GM23338 (cell line): ENCODE results near the gene C1orf52. TPM values are rescaled to one million over a fixed set of nuclear protein-coding genes. Genes with fewer than 3 reads are reported as not detected.

ENCODE experiments used
- ATAC-seq: fragments of 200-7000 bp; cut with Tn5 transposase; 3 replicates; pipeline ENCODE4 v1.9.1; 2020
- DNase-seq: peaks from one replicate; pipeline ENCODE4 v3.0.0-alpha.2; 2015; ENCODE audit warnings: low spot score
- H2AFZ ChIP-seq: fragments of 200-600 bp; sonication (generic); 2 replicates; pipeline ENCODE4 v1.8.0; 2016; ENCODE audit warnings: antibody characterized with exemption, mild to moderate bottlenecking, moderate library complexity
- H3F3A ChIP-seq: fragments of 200-600 bp; sonication (generic); replicated peaks from 2 replicates; pipeline ENCODE4 v1.8.0; 2017; ENCODE audit warnings: antibody characterized with exemption, mixed run types, low read depth
- H3K27ac ChIP-seq: fragments of 200-600 bp; sonication (generic); 2 replicates; pipeline ENCODE4 v1.6.1; 2016; ENCODE audit warnings: low read depth
- H3K27me3 ChIP-seq: fragments of 200-600 bp; sonication (generic); 2 replicates; pipeline ENCODE4 v1.8.0; 2016; ENCODE audit warnings: mild to moderate bottlenecking, mixed run types, moderate library complexity; ENCODE audit not compliant: insufficient read depth
- H3K36me3 ChIP-seq: fragments of 200-600 bp; sonication (generic); 2 replicates; pipeline ENCODE4 v1.8.0; 2016; ENCODE audit warnings: mild to moderate bottlenecking; ENCODE audit not compliant: insufficient read depth
- H3K4me1 ChIP-seq: fragments of 200-600 bp; sonication (generic); 2 replicates; pipeline ENCODE4 v1.8.0; 2016; ENCODE audit warnings: mild to moderate bottlenecking, moderate library complexity; ENCODE audit not compliant: insufficient read depth
- H3K4me2 ChIP-seq: fragments of 200-600 bp; sonication (generic); 2 replicates; pipeline ENCODE4 v1.7.1; 2017; ENCODE audit warnings: mixed run types
- H3K4me3 ChIP-seq: fragments of 200-600 bp; sonication (generic); 2 replicates; pipeline ENCODE4 v1.6.1; 2016; ENCODE audit warnings: mixed run types
- H3K79me2 ChIP-seq: fragments of 200-600 bp; sonication (generic); replicated peaks from 2 replicates; pipeline ENCODE4 v1.8.0; 2017; ENCODE audit warnings: mild to moderate bottlenecking; ENCODE audit not compliant: insufficient read depth
- H3K9me2 ChIP-seq: fragments of 200-600 bp; sonication (generic); 2 replicates; pipeline ENCODE4 v1.8.0; 2017; ENCODE audit not compliant: insufficient read depth
- H4K20me1 ChIP-seq: fragments of 200-600 bp; sonication (generic); replicated peaks from 2 replicates; pipeline ENCODE4 v1.8.0; 2017; ENCODE audit warnings: mild to moderate bottlenecking; ENCODE audit not compliant: insufficient read depth
- H3K27ac Mint-ChIP-seq: 2 replicates; pipeline ENCODE4 v1.8.0; 2020; ENCODE audit warnings: inconsistent platforms, mild to moderate bottlenecking, moderate library complexity, mixed read lengths
- H3K27me3 Mint-ChIP-seq: 3 replicates; pipeline ENCODE4 v1.8.0; 2022; ENCODE audit warnings: low read depth, mild to moderate bottlenecking, moderate library complexity, mixed read lengths, inconsistent platforms; ENCODE audit not compliant: insufficient read depth, poor library complexity
- H3K36me3 Mint-ChIP-seq: 3 replicates; pipeline ENCODE4 v1.8.0; 2021; ENCODE audit warnings: low read depth, mild to moderate bottlenecking, inconsistent platforms, moderate library complexity, mixed read lengths
- H3K4me1 Mint-ChIP-seq: 3 replicates; pipeline ENCODE4 v1.8.0; 2020; ENCODE audit warnings: mild to moderate bottlenecking, inconsistent platforms, mixed read lengths
- H3K4me3 Mint-ChIP-seq: 3 replicates; pipeline ENCODE4 v1.8.0; 2021; ENCODE audit warnings: moderate library complexity, mild to moderate bottlenecking, inconsistent platforms, mixed read lengths
- H3K9me3 Mint-ChIP-seq: 3 replicates; pipeline ENCODE4 v1.8.0; 2020; ENCODE audit warnings: moderate library complexity, mild to moderate bottlenecking, inconsistent platforms, mixed read lengths
- CREB1 ChIP-seq: fragments of 250-450 bp; sonication (Bioruptor Pico); IDR thresholded peaks from 2 replicates; pipeline ENCODE4 v1.5.0; 2020; ENCODE audit warnings: low read depth, mild to moderate bottlenecking, moderate library complexity
- CTCF ChIP-seq, 2 experiments: fragments of 200-600 bp in 1 of 2; sonication (generic) in 1 of 2; conservative IDR thresholded peaks; 2 replicates each; pipeline versions ENCODE4 v1.5.1 to v1.6.1; 2016 to 2017; ENCODE audit warnings: antibody characterized with exemption in 2 of 2, low read depth in 2 of 2, mild to moderate bottlenecking in 2 of 2, moderate library complexity in 1 of 2
- ETS1 ChIP-seq: IDR thresholded peaks from 2 replicates; pipeline ENCODE4 v1.6.1; 2016; ENCODE audit warnings: antibody characterized with exemption
- EZH2 ChIP-seq: fragments of 200-600 bp; sonication (generic); IDR thresholded peaks from one replicate; pipeline ENCODE4 v1.8.0; 2017; ENCODE audit warnings: antibody characterized with exemption, mild to moderate bottlenecking, low read depth; ENCODE audit not compliant: unreplicated experiment
- EZH2phosphoT487 ChIP-seq: fragments of 200-600 bp; sonication (generic); IDR thresholded peaks from one replicate; pipeline ENCODE4 v1.8.1; 2018; ENCODE audit warnings: antibody characterized with exemption; ENCODE audit not compliant: unreplicated experiment
- JUNB ChIP-seq: IDR thresholded peaks from one replicate; pipeline ENCODE4 v1.6.1; 2016; ENCODE audit warnings: antibody characterized with exemption; ENCODE audit not compliant: unreplicated experiment
- NANOG ChIP-seq: IDR thresholded peaks from 2 replicates; pipeline ENCODE4 v1.6.1; 2016; ENCODE audit warnings: antibody characterized with exemption, borderline replicate concordance
- POLR2AphosphoS5 ChIP-seq: IDR thresholded peaks from 2 replicates; pipeline ENCODE4 v1.6.1; 2016; ENCODE audit warnings: antibody characterized with exemption, low read depth
- REST ChIP-seq: IDR thresholded peaks from one replicate; pipeline ENCODE4 v1.6.1; 2018; ENCODE audit warnings: antibody characterized with exemption; ENCODE audit not compliant: unreplicated experiment
- STAT1 ChIP-seq: IDR thresholded peaks from one replicate; pipeline ENCODE4 v1.6.1; 2016; ENCODE audit warnings: antibody characterized with exemption; ENCODE audit not compliant: unreplicated experiment
- ZNF114 ChIP-seq: fragments of 250-450 bp; sonication (Bioruptor Pico); IDR thresholded peaks from 2 replicates; pipeline ENCODE4 v1.5.0; 2020; ENCODE audit warnings: mild to moderate bottlenecking, moderate library complexity
- ZNF331 ChIP-seq: fragments of 250-450 bp; sonication (Bioruptor Pico); IDR thresholded peaks from 2 replicates; pipeline ENCODE4 v1.5.0; 2020; ENCODE audit warnings: low read depth, mild to moderate bottlenecking, moderate library complexity
- ZNF462 ChIP-seq: fragments of 250-450 bp; sonication (Bioruptor Pico); IDR thresholded peaks from 2 replicates; pipeline ENCODE4 v1.5.0; 2020; ENCODE audit warnings: mild to moderate bottlenecking, moderate library complexity
- polyA plus RNA-seq: library from polyadenylated mRNA; unstranded; fragments of >200 nt; fragmentation: Nextera tagmentation; extraction: Ambion mirVana; gene quantifications from 2 replicates; pipeline ENCODE4 v1.2.1, GENCODE V29; 2016
- total RNA-seq: library from RNA; depleted of rRNA; stranded (reverse); fragments of >200 nt; shearing (Covaris generic); gene quantifications from 2 replicates; pipeline ENCODE4 v1.2.3, GENCODE V29; 2014

Gene C1orf52
- total and polyA plus RNA-seq, 2 experiments from 2014 or later = 35.6 to 102 TPM

GRCh38 chr1:85264150-85264549, 4.7 kb upstream of the C1orf52 start:
- Histone ChIP-seq H3K27ac (no peak overlapping the region), H3K36me3 (peaks cover 34% of the 10 kb centered on the region), H3K79me2 (no peaks in the 10 kb centered on the region), H3F3A (no peaks in the 10 kb centered on the region; the same call in 1 of the 2 replicates), H4K20me1 (no peaks in the 10 kb centered on the region), H3K4me1 (no peaks in the 10 kb centered on the region), H3K4me2 (no peak overlapping the region), H2AFZ (no peak overlapping the region), H3K4me3 (no peak overlapping the region), H3K27me3 (no peaks in the 10 kb centered on the region), H3K9me2 (peaks cover 3% of the 10 kb centered on the region)
- Mint-ChIP-seq H3K27ac (no peak overlapping the region), H3K27me3 (peaks cover 5% of the 10 kb centered on the region), H3K9me3 (peaks cover 28% of the 10 kb centered on the region), H3K4me1 (peaks cover 5% of the 10 kb centered on the region; the same call in 2 of the 3 replicates), H3K4me3 (no peak overlapping the region), H3K36me3 (peaks cover 56% of the 10 kb centered on the region)
- DNase-seq (no peak), ATAC-seq (no peak)
- TF ChIP-seq ZNF331 (CRISPR knock-in tag) (no peak), POLR2AphosphoS5 (no peak), CREB1 (no peak), ZNF462 (CRISPR knock-in tag) (no peak), CTCF (conservative IDR thresholded peaks at IDR 0.05; ENCODE audit: low read depth in 2 of 2) (no peak), NANOG (no peak), JUNB (no peak), ZNF114 (CRISPR knock-in tag) (no peak), EZH2phosphoT487 (no peak), EZH2 (no peak), ETS1 (no peak), STAT1 (no peak), REST (no peak)
